NCI-H1105 (cell line): ENCODE results near the gene PAQR7.
A peak's percentile ranks its signal among the peaks of the same experiment; 100 is the strongest.

ENCODE experiments used
- DNase-seq: peaks from one replicate; lab custom pipeline; 2025; lab: John Stamatoyannopoulos, UW

PAQR7 gene

DNA sequence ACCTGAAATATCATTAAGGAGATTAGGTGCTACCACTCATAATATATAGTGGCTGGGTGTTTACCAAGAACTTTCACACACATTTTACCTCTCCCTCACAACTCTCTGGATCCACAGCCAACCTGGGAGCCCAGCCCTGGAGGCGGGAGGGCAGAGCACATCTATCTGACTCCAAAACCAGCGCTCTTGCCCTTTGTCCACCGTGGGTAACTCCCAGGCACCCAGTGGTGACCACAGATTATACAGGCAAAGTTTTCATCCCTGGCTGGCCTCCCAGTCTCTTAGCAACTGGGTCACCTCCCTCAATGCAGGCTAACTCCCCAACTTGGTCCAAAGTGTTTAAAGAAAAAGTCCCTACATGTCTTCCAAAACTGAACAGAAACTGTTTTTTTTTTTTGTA lies 2.4 kb downstream of the PAQR7 start:
- DNase-seq, result no peak

DNA sequence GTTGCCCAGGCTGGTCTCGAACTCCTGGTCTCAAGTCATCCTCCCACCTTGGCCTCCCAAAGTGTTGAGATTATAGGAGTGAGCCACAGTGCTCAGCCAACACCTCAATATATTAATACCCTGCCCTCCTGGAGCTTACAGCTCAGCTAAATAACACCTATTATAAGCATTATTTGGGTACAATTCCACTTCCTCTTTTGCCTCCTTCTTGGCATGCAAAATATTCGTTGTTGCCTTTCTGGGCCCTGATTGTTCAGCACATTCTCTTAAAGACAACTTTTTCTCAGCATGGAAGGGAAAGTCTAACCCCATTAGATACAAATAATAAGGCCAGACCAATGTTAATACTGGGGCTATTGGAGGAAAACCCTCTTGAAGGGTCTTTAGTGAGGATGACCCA lies 2.8 kb downstream of the PAQR7 start:
- DNase-seq, result no peak

DNA sequence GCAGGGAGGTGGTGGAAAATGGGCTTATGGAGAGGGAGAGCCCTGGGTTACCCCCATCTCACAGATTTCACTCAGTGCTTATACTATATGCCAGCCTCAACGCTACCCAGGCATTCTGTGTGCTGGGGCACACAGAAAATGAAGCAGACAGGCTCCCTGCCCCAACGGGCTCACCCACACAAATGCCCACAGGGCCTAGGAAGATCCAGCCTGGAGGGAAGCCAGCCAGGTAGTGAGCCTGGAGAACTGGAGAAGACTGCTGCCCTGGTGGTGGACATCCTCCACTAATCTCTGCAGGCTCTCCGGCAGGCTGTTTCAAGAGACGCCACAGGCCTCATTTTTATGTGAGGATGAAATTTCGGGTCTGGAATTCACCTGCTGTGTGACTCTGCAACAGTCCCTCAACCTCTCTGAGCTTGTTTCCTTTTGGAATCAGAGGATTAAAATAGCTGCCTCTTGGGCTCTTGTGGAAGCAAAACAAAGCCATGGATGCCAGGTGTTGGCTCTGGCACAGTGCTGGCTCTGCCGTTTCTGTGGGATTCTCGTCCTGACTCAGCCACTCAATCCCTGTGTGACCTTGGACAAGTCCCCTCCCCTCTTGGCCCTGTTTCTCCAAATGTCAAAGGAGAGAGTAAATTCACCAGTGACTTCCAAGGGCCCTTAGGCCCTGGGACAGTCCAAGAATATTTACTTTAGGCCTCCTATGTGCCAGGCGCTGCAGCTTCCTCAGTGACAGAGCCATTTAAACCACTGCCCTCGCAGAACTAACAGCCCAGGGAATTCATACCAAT lies 3.6 kb downstream of the PAQR7 start:
- DNase-seq, result no peak

DNA sequence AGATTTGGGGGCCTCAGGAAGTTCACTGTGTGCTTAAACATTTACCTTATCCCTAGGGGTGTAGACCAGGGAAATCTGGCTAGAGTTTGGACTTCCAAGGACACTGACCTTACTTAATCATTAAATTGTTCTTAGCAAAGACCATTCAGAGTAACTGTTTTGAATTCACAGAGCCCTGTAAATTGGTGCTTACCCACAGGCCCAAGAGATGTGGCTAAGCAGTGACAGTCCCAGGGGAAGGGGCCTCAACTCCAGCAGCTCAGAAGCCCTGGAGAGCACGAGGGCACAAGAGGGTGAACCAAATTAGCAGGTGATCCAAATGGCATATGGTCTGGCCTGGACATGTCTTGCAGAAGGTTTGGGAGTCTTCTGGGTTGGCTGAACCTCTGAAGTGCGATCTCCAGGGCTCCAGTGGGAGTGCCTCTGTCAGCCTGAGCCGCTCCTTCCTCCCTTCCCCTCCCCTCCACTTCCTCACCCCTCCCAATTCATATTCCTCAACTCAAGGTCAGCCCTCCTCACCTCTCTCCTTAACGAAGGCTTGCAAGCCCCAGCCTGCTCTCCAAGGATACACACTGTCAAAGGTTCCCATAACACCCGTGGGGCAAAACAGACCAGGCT lies 4.3 kb downstream of the PAQR7 start:
- DNase-seq, result no peak

DNA sequence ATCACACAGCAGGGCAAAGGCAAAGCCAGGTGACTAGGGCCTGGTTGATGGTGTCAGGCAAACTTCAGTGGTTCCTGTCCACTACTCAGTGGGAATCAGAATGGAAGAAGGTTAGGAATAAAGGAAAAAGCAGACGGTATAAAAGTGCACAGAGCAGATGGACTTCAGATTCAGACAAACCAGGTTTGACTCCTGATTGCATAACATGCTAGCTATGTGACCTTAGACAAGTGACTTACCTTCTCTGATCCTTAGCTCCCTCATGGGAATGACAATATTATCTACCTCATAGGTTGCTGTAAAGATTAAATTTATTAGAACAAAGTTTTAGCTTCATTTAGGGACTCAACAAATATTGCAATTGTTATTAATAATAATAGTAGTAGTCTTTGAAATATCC lies 4.9 kb downstream of the PAQR7 start:
- no peak for DNase-seq

DNA sequence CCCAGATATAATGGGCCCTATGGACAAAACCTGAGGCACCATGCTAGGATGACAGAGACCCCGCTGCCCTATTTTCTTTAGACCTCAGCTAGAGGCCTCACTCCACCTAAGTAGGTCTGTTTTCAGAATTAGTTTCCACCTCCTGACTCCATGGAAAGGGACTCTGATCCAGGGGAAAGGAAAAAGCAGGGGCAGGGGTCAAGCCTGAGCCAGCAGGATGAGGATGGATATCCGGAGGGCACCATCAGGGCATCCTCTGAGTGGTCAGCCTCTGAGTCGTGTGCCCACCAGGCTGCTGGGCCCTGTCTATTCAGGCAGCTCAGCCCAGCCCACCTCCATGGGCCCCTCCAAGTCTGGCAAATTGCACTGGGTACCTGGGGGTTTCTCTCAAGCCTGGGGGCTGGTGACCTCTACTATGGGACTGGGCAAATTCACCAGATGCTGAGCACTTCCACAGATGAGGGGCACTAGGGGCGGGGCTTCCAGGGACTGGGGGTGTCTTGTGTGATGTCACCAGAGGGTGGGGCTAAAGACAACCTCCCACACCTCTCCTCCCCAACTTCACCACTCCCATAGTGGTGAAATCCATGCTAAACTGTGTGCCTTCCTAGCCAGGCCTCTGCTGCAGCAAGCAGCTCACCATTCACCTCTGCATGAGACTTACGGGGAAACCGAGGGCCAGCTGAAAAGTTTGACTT lies 5.5 kb downstream of the PAQR7 start:
- no peak for DNase-seq

DNA sequence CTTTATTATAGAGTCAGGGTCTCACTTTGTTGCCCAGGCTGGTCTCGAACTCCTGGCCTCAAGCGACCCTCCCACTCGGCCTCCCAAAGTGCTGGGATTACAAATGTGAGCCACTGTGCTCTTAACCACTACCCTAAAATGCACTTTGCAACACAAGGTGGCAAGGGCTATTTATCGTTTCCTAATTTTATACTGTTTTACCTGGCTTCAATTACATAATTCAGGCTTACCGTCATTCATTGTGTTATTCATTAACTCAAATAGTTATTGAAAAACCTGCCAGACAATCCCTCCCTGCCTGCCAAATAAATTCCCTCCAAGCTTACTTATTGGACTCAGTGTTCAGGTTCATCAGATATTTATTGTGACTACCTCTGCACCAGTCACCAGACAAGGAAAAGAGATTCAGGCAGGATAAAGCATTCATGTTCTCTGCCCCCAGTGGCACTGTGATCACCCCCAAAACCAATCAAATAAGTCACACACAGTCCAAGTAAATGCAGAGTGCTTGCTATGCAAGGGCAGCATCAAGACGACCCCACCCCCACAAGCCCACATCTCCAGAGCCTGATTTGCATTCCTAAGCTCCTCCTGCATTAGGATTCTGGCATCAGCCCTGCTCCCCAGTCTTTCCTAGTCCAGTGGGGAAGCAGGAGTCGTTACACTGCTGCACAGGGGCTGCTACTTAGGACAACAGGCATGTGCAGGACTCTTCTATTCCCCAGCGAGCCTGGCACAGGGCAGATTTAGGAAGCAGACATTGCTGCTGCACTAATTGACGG lies 8.1 kb downstream of the PAQR7 start:
- DNase-seq, result no peak

DNA sequence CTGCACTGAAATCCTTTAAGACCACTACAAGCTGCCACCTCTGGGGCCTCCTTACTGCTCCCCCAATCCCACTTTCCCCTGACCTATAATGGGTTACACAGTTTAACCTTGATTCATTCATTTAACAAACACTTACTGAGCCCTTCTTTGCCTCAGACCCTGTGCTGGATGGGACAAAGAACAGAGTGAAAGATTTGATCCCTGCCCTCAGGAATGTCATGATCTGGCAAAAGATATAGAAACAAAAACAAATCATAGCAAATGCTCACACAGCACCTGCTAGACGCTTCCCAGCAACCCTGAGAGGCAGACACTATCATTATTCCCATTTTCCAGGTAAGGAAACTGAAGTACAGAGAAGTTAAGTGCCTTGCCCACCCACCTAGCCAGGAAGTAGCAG lies 9.2 kb downstream of the PAQR7 start:
- DNase-seq, result no peak

DNA sequence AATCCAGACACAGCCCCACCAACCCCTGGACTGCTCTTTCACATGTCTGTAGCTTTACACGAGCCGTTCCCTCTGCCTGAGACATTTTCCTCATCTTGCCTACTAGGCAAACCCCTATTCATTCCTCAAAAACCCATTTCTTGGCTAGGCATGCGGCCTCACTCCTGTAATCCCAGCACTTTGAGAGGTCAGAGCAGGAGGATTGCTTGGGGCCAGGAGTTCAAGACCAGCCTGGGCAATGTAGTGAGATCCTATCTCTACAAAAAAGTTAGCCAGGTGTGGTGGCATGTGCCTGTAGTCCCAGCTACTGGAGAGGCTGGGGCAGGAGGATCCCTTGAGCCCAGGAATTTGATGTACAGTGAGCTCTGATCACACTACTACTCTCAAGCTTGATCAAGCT lies 11.1 kb downstream of the PAQR7 start:
- DNase-seq, result no peak

DNA sequence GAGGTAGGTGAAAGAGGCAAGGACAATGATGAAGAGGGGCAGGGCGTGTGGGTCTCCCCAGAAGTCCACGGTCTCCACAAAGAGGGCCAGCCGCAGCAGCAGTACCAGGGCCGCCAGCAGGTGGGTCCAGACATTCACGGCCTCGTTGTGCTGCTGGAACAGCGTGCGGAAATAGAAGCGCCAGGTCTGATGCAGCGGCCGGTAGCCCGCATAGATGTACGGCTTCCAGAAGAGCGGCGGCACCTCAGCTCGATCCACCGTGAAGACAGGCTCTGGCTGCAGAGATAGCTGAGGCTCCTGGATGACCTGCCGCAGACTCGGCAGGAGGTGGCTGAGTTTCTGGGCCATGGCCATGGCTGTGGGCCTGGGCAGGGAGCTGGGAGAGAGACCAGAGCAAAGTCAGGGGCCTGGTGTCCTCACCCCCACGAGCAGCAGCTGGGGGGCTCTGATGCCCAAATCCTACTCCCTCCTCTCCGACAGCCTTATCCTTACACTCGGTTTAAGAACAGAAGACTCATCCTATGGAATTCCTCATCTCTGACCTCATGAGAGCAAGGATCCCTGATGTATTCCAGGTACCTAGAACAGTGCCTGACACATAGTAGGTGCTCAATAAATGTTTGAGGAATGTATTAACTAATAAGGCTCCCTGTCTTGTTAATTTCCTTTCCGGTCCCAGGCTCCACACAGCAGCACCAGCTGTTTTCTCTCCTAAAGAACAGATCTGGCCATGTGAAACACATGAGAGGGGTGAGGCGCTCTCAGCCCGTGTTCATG lies 11.8 kb downstream of the PAQR7 start:
- DNase-seq, result no peak

DNA sequence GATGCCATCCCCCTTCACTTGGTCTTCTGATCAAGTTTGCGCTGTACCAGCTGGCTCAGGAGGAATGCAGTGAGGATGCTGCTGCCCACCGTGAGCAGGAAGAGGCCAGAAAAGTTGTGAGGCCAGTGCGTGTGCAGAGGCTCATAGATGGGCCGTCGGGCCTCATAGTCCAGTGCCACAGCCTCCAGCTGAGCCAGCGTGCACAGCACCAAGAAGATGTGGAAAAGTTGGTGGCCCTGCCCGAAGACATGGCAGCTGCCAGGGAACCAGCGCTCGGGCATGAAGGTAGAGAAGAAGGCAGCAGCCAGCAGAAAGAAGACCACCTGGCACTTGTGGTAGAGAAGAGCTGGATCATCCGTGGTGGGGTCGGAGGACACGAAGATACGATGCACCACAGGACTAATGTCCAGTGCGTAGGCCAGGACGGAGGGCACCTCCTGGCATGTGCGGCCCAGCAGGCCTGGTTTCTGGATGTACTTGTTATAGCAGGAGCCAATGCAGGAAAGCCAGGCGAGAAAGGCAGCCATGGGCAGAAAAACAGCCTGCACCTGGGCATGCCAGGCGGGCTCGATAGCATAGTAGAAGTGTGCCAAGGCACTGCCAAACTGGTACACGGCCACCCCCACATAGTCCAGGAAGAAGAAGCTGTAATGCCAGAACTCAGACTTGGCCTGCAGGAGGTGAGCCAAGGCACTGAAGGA lies 12.6 kb downstream of the PAQR7 start:
- no peak for DNase-seq

DNA sequence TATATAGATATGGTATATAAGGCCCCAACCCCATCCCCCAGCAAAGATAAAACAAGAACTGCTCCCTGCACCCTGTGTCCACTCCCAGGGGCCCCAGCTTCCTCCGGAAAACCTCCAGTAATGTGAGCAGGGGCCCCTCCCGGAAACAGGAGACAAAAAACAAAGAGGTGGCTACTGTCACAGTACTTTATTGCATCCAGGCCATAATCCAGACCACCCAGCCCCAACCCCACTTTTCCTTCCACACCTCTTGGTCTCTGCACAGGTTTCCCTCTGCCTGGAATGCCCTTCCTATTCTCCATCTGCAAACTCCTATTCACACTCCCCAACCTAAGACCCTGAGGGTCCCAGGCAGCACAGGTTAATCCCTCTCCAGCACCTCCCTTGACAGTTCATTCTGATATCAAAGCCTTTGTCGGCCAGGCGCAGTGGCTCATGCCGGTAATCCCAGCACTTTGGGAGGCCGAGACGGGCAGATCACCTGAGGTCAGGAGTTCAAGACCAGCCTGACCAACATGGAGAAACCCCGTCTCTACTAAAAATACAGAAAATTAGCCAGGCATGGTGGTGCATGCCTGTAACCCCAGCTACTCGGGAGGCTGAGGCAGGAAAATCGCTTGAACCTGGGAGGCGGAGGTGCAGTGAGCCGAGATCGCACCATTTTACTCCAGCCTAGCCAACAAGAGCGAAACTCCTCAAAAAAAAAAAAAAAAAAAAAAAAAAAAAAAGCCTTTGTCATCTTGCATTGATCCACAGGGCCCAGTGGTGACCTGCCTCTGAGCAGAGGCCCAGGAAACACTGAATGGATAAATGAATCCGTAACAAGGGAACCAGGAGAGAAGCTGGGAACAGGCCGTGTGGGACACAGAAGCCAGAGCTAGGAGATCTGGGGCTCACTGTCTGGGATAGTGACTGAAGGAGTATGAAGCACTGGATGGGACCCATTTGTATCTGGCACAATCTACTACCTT lies 13.9 kb downstream of the PAQR7 start:
- DNase-seq, result no peak

DNA sequence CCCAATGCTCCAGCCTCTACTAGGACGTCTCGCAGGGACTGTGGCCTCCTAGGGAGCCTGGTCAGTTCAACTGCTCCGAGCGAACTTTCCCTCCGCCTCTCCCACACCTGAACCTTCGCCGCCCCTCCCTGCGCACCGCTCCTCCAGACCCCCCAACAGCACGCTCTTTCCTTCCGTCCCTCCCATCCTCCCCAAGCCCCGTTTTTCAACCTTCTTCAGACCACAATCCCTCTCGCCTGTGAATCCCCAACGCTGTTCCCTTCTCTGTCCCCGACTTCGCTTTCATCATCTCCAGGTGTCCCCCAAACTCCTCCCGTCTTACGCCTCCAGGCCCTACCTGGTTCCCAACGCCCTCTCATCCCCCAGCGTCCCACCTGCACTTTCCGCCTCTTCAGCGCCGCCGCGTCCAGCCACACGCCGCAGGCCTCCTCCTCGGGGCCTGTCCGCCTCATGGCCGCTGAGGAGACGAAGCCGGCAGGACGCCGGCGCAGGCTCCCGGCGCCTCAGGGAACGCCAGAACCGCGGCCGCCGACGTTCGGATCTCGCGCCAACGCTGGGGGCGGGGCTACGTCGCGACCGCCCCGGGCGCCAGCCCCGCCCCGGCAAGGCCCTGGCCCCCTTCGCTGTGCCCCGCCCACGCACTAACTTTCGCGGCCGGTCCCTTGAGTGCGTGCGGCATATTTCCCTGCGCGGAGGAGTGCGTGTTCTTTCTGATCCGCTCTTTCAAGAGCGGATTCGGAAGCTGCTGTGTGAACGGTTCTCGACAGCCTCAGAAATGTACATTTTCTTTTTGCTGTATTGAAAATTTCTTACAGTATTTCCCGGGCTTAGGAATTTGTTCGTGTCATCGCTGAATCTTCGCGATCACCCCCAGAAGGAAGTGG lies 16.4 kb downstream of the PAQR7 start, which contains the start of gene AUNIP:
Gene AUNIP, minus strand, starts transcription at position 552 of the 884 bp plus-strand sequence. Its CDS starts 100 bp downstream, at position 452.
- peak; percentile 86 for DNase-seq

DNA sequence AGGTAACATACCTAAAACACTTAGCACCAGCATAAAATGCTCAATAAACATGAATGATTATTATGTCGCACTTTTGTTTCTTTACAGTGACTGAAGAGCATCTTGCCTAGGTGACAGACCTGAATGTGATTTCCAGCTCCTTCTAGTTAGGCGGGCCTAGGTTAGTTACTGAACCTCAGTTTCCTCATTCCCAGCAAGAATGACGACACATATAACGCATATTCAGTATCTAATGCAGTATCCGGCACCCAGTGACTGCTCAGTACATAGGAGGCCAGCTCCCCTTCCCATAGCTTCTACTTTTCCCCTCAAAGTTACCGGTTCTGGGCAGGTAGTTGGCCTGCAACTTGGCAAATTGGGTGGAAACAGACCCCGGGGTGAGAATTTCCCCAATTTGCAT lies 17.0 kb downstream of the PAQR7 start:
- no peak for DNase-seq

DNA sequence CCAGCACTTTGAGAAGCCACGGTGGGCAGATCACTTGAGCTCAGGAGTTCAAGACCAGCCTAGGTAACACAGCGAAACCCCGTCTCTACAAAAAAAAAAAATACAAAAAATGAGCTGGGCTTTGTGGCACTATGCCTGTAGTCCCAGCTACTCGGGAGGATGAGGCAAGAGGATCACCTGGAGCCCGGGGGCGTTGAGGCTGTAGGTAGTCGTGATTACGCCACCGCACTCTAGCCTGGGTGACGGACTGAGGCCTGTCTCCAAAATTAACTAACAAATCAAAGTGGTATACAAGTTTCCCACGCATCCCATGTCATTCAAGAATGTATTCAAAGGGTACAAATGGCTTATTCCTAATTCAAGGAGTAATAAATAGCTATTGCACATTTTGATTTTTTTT lies 18.7 kb downstream of the PAQR7 start:
- DNase-seq, result no peak

DNA sequence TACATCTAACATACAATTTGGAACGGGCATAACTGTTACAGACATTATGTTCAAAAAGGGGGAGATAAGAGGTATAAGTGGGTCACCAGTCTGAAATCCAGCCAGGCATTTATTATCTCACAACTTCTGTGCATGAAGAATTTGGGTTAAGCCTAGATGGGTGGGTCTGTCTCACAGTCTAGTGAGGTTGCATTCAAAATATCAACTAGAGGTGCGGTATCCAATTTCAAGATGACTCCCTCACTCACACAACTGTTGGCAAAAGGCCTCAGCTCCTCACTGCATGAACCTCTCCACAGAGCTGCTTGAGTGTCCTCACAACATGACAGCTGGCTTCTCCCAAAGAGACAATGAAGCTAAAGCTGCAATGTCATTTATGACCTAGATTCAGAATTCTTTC lies 21.0 kb downstream of the PAQR7 start:
- DNase-seq, result no peak

DNA sequence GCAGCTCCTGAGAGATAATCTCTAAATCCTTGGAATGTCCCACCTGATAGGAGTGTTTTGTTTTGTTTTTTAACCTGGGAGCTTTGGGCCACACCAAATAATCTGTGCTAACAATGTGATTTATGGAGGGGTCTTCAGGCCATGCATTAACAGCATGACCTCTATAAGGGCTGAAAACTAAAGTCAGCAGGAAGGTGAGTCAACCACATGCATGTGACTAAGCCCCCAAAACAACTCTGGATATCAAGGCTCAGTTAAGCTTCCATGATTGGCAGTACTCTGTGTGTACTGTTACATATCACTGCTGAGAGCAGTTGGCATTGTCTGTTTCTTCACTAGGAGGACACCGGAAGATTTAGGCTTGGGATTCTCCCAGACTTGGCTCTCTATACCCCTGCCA lies 27.0 kb downstream of the PAQR7 start:
- no peak for DNase-seq

DNA sequence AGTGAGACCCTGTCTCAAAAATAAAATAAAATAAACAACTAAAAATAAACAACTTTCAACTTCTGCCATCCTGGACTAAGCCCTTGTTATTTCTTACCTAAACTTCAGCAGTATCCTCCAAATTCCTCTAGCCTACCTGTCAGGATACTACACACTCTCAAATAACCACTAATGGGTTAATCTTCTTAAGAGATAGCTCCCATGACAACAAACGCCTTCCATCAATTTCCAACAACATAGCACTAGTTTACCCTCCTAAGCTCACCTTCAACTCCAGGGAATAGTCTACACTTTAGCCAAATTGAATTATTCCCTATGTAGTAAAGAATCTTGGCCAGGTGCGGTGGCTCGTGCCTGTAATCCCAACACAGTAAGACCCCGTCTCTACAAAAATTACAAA lies 27.6 kb downstream of the PAQR7 start:
- no peak for DNase-seq

DNA sequence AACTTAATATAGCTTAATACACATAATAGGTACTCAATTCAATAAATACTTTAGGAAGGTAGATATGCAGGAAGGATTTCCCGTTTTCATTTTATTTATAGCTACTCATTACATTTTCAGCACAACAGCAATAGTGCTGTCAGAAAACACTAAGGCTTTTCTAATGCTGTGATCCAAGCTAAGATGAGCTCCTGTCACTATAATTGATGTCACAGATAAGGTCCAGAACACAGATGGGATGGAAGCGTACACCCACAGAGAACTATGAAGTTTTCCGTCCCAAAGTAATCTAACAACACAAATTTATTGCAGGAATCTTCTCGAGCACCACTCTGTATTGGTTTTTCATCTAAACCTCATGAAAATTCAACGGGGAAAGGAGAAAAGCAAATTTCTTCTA lies 29.8 kb downstream of the PAQR7 start:
- DNase-seq, result no peak
